Lower leg skin (tissue), 3 donors: ENCODE results near the gene GNB2.

Experiments
- CTCF ChIP-seq, 3 donors: fragments of 450-650 bp; IDR thresholded peaks; one replicate each; pipeline ENCODE4 v1.5.1; 2016; ENCODE audit warnings: antibody characterized with exemption in 3 of 3, mild to moderate bottlenecking in 3 of 3, moderate library complexity in 2 of 3
- POLR2A ChIP-seq, 2 donors: fragments of 450-650 bp; IDR thresholded peaks; one replicate each; pipeline ENCODE4 v1.6.1; 2016 to 2017; ENCODE audit warnings: antibody characterized with exemption in 2 of 2, mild to moderate bottlenecking in 1 of 2, moderate library complexity in 1 of 2

GRCh38 chr7:100710452-100710851 lies 36.9 kb downstream of the GNB2 start:
- TF ChIP-seq CTCF (IDR thresholded peaks at IDR 0.05) (no peak), POLR2A (IDR thresholded peaks at IDR 0.05) (no peak)
